Measurements from ENCODE around the gene TCP11. TPM values are rescaled to one million over a fixed set of nuclear protein-coding genes. Genes with fewer than 3 reads are reported as not detected.

Gene TCP11
- 0.25 and 0.66 TPM in 2 replicates for total RNA-seq

GRCh38 chr6:35141007-35141655, at the start of gene TCP11:
Gene TCP11, minus strand, starts transcription at chr6:35141339. Its CDS starts 469 bp downstream, at chr6:35140870.

Other genes starting within 250 kb of the TCP11 start
- gene SCUBE3, start 72.6 kb upstream of the TCP11 start, total RNA-seq: 21.1 and 58.5 TPM in 2 replicates
- 17.9 and 22.0 TPM in 2 replicates for gene ZNF76, start 118.4 kb upstream of the TCP11 start, total RNA-seq
- 0.87 and 0.89 TPM in 2 replicates for gene DEF6, start 156.5 kb upstream of the TCP11 start, total RNA-seq
- gene PPARD, start 201.2 kb upstream of the TCP11 start, total RNA-seq: 10.4 and 15.5 TPM in 2 replicates